GM18502 (cell line): ENCODE data around the gene ACSBG1.
"Not testable (repeated sequence)": the region's sequence is repeated elsewhere in the genome, so short reads cannot be mapped to it uniquely, and the experiment has no call there.

Experiments
- ATAC-seq: cut with Tn5 transposase; IDR thresholded peaks from one replicate; pipeline ENCODE4 v1.9.1; 2021; ENCODE audit warnings: mild to moderate bottlenecking; ENCODE audit not compliant: unreplicated experiment, poor library complexity

Gene ACSBG1

GRCh38 chr15:78251136-78251535 lies 16.8 kb upstream of the ACSBG1 start:
- ATAC-seq: no peak

GRCh38 chr15:78249131-78249530 lies 14.8 kb upstream of the ACSBG1 start:
- ATAC-seq: no peak

GRCh38 chr15:78247911-78248310 lies 13.5 kb upstream of the ACSBG1 start:
- no peak for ATAC-seq

GRCh38 chr15:78245976-78246620 lies 11.7 kb upstream of the ACSBG1 start:
- ATAC-seq: not testable (repeated sequence)

GRCh38 chr15:78245392-78245791 lies 11.0 kb upstream of the ACSBG1 start:
- not testable (repeated sequence) for ATAC-seq

- no peak for ATAC-seq
These were observed 10.5 kb upstream of the ACSBG1 start for GRCh38 chr15:78244893-78245292.

GRCh38 chr15:78244101-78244500 lies 9.7 kb upstream of the ACSBG1 start:
- ATAC-seq: no peak

GRCh38 chr15:78243491-78243941 lies 9.2 kb upstream of the ACSBG1 start:
- no peak for ATAC-seq

GRCh38 chr15:78243058-78243457 lies 8.7 kb upstream of the ACSBG1 start:
- no peak for ATAC-seq

GRCh38 chr15:78242128-78242527 lies 7.8 kb upstream of the ACSBG1 start:
- ATAC-seq: no peak

- peak; percentile 53 for ATAC-seq
These were observed 6.7 kb upstream of the ACSBG1 start for GRCh38 chr15:78241017-78241416.

- no peak for ATAC-seq
These were observed 5.4 kb upstream of the ACSBG1 start for GRCh38 chr15:78239811-78240210.

- no peak for ATAC-seq
These were observed 2.8 kb upstream of the ACSBG1 start for GRCh38 chr15:78237146-78237545.

- ATAC-seq: no peak
These were observed 2.1 kb upstream of the ACSBG1 start for GRCh38 chr15:78236491-78236890.

GRCh38 chr15:78233496-78233895 lies 869 bp downstream of the ACSBG1 start:
- no peak for ATAC-seq

GRCh38 chr15:78232951-78233350 lies 1.4 kb downstream of the ACSBG1 start:
- no peak for ATAC-seq

- ATAC-seq: no peak
These were observed 4.6 kb downstream of the ACSBG1 start for GRCh38 chr15:78229431-78230406.

GRCh38 chr15:78228356-78228996 lies 5.9 kb downstream of the ACSBG1 start:
- no peak for ATAC-seq

GRCh38 chr15:78225783-78226541 lies 8.4 kb downstream of the ACSBG1 start:
- peak; percentile 59 for ATAC-seq

- ATAC-seq: no peak
These were observed 10.3 kb downstream of the ACSBG1 start for GRCh38 chr15:78224023-78224411.
